ENCODE results near the gene CEACAM5. TPM values are rescaled to one million over a fixed set of nuclear protein-coding genes. Genes with fewer than 3 reads are reported as not detected.
"Not testable (repeated sequence)": the region's sequence is repeated elsewhere in the genome, so short reads cannot be mapped to it uniquely, and the experiment has no call there.

The CEACAM5 gene
- polyA plus RNA-seq, 1 experiment: not detected

DNA sequence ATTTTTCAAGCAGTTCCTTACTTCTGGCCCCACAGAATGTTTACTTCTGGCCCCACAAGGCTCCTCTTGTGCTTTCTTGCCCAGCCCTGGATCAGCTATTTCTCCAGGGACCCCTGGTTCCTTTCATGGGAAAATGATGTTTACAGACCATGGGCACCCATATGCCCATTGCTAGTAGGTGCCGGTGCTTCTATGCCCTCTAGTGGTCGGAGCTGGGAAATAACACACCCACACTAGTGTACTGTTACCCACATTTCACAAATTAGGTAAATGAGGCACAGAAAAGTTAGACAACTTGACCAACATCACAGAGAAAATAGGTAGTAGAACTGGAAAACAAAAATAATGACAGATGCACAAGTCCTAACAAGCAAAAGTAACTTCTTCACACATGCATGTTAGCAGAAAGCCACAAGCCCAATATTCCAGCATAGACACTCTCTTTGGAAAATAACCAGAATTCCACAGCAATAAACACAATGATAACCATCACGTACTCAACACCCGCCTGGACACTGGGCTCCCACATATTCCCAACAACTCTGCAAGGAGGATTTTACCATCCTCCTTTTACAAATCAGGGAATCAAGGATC is 45.6 kb downstream of the CEACAM5 start:
- no peak overlapping the region for H3K4me3 ChIP-seq (ENCODE audit: low read depth, low read length)
- no peaks in the 10 kb centered on the region for H3K27me3 ChIP-seq (ENCODE audit: control insufficient read depth, insufficient read depth, low read length)
- no peak for DNase-seq (ENCODE audit: low read depth, low spot score)
- TF ChIP-seq, protein P1, sequence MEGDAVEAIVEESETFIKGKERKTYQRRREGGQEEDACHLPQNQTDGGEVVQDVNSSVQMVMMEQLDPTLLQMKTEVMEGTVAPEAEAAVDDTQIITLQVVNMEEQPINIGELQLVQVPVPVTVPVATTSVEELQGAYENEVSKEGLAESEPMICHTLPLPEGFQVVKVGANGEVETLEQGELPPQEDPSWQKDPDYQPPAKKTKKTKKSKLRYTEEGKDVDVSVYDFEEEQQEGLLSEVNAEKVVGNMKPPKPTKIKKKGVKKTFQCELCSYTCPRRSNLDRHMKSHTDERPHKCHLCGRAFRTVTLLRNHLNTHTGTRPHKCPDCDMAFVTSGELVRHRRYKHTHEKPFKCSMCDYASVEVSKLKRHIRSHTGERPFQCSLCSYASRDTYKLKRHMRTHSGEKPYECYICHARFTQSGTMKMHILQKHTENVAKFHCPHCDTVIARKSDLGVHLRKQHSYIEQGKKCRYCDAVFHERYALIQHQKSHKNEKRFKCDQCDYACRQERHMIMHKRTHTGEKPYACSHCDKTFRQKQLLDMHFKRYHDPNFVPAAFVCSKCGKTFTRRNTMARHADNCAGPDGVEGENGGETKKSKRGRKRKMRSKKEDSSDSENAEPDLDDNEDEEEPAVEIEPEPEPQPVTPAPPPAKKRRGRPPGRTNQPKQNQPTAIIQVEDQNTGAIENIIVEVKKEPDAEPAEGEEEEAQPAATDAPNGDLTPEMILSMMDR (IDR thresholded peaks at IDR 0.05; ENCODE audit: low read depth, low read length): peak; percentile 69
- H3K9me3 ChIP-seq (ENCODE audit: control insufficient read depth, insufficient read depth, low read length): no peaks in the 10 kb centered on the region
- POLR2A ChIA-PET: no interaction called here
- CTCF ChIA-PET: interaction anchor here (0.5 to 2.3 kb wide), 13 partner anchors 9 to 810 kb away, joined by 3 to 15 read pairs (median 3); no protein-coding TSS in a partner anchor
- H3K27ac ChIP-seq (ENCODE audit: low read depth, low read length): no peak overlapping the region

DNA sequence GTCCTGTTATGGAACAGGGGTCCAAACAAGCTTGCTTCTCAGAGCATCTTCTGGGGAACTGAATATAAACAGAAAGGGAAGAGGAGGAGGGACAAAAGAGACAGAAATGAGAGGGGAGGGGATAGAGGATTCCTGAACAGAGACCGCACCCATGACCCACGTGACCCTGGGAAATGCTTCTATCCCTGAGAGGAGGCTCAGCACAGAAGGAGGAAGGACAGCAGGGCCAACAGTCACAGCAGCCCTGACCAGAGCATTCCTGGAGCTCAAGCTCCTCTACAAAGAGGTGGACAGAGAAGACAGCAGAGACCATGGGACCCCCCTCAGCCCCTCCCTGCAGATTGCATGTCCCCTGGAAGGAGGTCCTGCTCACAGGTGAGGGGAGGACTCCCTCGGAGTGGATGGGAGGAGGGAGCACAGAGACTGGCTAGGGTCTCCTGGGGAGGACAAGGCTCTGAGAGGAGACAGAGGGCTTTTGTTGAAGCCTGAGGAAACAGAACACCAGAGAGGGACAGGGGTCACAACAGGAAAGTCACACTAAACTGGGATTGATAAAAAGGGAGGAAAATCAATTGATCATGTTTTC is 47.0 kb downstream of the CEACAM5 start, which contains the start of gene CEACAM6:
Gene CEACAM6 (plus strand): TSS at position 203 of the 586 bp plus-strand sequence. CDS start 109 bp downstream, at position 312.
- H3K27ac ChIP-seq (ENCODE audit: low read depth, low read length): no peak within 1 kb of the TSS
- no peak for DNase-seq (ENCODE audit: low read depth, low spot score)
- CTCF ChIA-PET: interaction anchor here (1.1 kb wide), 1 partner anchor 31 kb away, joined by 3 read pairs; no protein-coding TSS in a partner anchor
- POLR2A ChIA-PET: no interaction called here
- TF ChIP-seq, protein P1 (IDR thresholded peaks at IDR 0.05; ENCODE audit: low read depth, low read length): no peak
- no peaks in the 10 kb centered on the region for H3K27me3 ChIP-seq (ENCODE audit: control insufficient read depth, insufficient read depth, low read length)
- no peaks in the 10 kb centered on the region for H3K9me3 ChIP-seq (ENCODE audit: control insufficient read depth, insufficient read depth, low read length)
- no peak within 1 kb of the TSS for H3K4me3 ChIP-seq (ENCODE audit: low read depth, low read length)

DNA sequence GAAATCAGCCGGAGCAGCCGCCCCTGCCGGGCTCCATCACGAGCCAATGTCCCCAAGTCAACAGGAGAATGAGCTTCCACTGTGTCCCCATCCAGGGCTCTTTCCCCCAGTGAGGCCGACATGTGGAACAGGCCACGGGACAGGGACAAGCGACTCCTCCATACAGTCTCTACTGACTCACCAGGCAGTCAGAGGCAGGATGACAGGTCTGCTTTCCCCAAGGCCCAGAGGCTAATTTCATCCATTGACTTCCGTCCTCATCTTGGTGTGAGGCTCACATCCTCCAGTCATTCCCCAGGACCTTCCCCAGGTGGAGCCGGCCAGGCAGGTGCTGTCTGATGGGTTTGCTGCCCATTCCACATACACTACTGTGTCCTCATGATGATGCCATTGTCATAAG is 50.4 kb downstream of the CEACAM5 start:
- ChIA-PET POLR2A (no interaction called here), CTCF (interaction anchor here (1.5 kb wide), 1 partner anchor 27 kb away, joined by 3 read pairs; no protein-coding TSS in a partner anchor)
- TF ChIP-seq, protein P1 (IDR thresholded peaks at IDR 0.05; ENCODE audit: low read depth, low read length): no peak

DNA sequence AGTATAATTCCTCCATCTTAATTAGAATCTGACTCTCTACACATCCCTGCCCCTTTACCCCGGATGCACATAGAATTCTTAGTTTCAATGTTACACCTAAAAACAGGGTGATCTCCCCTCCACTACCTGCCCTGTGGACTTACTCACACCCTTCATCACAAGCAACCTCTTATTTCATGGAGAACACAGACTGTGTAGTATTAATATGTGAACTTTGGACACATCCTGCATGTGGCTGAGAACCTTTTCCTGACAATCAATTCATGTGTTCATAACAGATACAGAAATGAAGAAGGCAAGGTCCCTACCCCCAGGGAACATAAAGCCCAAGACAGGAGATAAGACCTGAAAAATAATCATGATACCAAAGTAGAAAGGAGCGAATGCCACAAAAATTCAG is 58.7 kb downstream of the CEACAM5 start:
- ChIA-PET POLR2A (no interaction called here), CTCF (no interaction called here)
- TF ChIP-seq, protein P1 (IDR thresholded peaks at IDR 0.05; ENCODE audit: low read depth, low read length): no peak
- DNase-seq (ENCODE audit: low read depth, low spot score): no peak
- Histone ChIP-seq H3K4me3 (ENCODE audit: low read depth, low read length) (no peak overlapping the region), H3K9me3 (ENCODE audit: control insufficient read depth, insufficient read depth, low read length) (no peaks in the 10 kb centered on the region; the same call in 1 of the 2 replicates), H3K27me3 (ENCODE audit: control insufficient read depth, insufficient read depth, low read length) (peaks cover 2% of the 10 kb centered on the region), H3K27ac (ENCODE audit: low read depth, low read length) (no peak overlapping the region)

More for the DNA sequence above, 50.4 kb downstream of the CEACAM5 start:
- DNase-seq (ENCODE audit: low read depth, low spot score): no peak
- Histone ChIP-seq H3K27ac (ENCODE audit: low read depth, low read length) (no peak overlapping the region), H3K27me3 (ENCODE audit: control insufficient read depth, insufficient read depth, low read length) (no peaks in the 10 kb centered on the region), H3K4me3 (ENCODE audit: low read depth, low read length) (no peak overlapping the region), H3K9me3 (ENCODE audit: control insufficient read depth, insufficient read depth, low read length) (no peaks in the 10 kb centered on the region)

DNA sequence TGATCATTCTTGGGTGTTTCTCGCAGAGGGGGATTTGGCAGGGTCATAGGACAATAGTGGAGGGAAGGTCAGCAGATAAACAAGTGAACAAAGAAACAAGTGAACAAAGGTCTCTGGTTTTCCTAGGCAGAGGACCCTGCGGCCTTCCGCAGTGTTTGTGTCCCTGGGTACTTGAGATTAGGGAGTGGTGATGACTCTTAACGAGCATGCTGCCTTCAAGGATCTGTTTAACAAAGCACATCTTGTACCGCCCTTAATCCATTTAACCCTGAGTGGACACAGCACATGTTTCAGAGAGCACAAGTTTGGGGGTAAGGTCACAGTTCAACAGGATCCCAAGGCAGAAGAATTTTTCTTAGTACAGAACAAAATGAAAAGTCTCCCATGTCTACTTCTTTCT is 59.7 kb downstream of the CEACAM5 start:
- POLR2A ChIA-PET; H3K4me3 ChIP-seq (ENCODE audit: low read depth, low read length); H3K9me3 ChIP-seq (ENCODE audit: control insufficient read depth, insufficient read depth, low read length); H3K27ac ChIP-seq (ENCODE audit: low read depth, low read length); CTCF ChIA-PET; H3K27me3 ChIP-seq (ENCODE audit: control insufficient read depth, insufficient read depth, low read length); DNase-seq (ENCODE audit: low read depth, low spot score): not testable (repeated sequence)

Measured in AG04450 (cell line).